HG02981 (cell line): ENCODE measurements around the gene DNASE1L2.
A peak's percentile ranks its signal among the peaks of the same experiment; 100 is the strongest.

ENCODE experiments used
- ATAC-seq: cut with Tn5 transposase; IDR thresholded peaks from one replicate; pipeline ENCODE4 v1.9.1; 2021; ENCODE audit warnings: mild to moderate bottlenecking, moderate library complexity; ENCODE audit not compliant: unreplicated experiment

Gene DNASE1L2

GRCh38 chr16:2267505-2267912 lies 31.3 kb downstream of the DNASE1L2 start:
- peak; percentile 52 for ATAC-seq

- peak; percentile 77 for ATAC-seq
Observed at GRCh38 chr16:2267913-2268666, 31.8 kb downstream of the DNASE1L2 start, which contains the start of gene RNPS1. Gene RNPS1, minus strand, starts transcription at chr16:2268126. Its CDS starts 3,483 bp downstream, at chr16:2264643.

DNA sequence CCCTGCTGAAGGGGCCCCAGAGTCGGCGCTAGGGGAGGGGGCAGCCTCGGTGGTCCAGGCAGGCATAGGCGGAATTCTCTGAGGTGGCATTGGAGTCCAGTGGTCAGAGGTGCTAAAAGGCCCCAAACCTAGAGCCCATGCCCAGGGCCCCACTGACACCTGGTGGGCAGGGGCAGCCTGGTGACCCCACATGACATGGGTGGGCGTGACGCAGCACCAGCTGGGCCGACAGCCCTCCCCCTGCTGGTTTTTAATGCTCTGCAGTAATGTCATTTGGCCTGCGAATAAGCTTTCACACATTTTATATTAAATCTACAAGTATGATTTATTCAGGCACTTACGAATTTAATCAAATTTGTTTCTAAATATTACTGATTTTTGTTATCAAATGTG lies 33.8 kb downstream of the DNASE1L2 start:
- no peak for ATAC-seq

GRCh38 chr16:2270588-2271470 lies 34.6 kb downstream of the DNASE1L2 start:
- no peak for ATAC-seq

GRCh38 chr16:2271848-2272461 lies 35.7 kb downstream of the DNASE1L2 start:
- no peak for ATAC-seq

DNA sequence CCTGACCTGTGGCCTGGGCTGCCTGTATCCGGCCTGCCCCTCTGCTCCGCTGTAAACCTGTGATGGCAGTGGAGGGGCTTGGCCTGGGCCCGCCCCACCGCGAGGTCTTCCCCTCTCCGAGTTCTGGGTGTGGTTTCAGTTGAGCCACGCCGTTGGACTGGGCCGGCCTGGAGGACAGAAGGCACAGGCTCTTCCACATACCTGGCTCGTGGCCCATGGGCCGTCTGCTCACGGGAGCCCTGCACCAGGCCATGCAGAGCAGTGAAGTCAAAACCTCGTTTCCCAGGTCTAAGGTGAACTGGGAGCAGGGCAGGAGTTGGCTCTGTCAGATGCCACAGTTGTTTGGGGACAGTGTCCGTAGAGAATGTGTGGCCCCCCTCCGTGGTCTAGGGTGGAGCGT lies 37.2 kb downstream of the DNASE1L2 start:
- no peak for ATAC-seq

GRCh38 chr16:2273931-2274330 lies 37.7 kb downstream of the DNASE1L2 start:
- ATAC-seq = no peak

DNA sequence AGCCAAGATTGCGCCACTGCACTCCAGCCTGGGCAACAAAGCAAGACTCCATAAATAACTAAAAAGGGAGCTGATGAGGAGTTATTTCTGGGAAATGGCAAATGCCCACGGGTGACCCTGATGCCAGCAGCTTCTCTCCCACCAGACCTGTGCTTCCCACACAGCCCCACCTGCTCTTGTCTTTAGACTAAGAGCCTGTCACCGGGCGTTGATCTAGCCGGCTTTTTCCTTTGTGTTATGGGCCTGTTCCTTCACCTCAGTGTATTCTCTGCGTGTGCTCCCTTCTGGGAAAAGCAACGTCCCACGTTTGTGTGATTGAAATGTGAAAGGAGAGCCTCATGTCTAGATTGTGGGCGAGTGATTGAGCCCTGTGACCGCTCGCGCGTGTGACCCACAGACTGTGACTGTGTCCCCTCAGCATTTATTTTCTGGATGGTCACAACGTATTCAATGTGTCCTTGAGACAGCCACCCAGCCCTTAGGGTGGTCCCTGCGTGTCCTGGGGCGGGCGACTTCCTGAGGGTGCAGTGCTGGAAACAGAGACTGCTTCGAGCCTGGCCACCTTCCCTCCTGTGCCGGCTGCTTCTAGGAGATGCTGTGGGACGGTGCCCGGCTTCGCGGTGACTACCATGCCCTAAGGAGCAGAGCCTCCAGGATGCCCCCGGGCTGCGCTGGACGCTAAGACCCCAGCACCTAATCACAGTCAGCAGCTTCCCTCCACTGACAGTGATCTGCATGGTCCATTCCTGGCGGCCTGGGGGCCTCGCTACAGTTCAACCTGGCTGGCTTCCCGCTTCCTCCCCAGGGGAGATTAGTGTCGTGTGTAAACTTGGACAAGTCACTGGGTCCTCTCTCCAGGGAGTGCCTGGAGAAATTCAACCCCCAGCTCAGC lies 39.5 kb downstream of the DNASE1L2 start:
- no peak for ATAC-seq

DNA sequence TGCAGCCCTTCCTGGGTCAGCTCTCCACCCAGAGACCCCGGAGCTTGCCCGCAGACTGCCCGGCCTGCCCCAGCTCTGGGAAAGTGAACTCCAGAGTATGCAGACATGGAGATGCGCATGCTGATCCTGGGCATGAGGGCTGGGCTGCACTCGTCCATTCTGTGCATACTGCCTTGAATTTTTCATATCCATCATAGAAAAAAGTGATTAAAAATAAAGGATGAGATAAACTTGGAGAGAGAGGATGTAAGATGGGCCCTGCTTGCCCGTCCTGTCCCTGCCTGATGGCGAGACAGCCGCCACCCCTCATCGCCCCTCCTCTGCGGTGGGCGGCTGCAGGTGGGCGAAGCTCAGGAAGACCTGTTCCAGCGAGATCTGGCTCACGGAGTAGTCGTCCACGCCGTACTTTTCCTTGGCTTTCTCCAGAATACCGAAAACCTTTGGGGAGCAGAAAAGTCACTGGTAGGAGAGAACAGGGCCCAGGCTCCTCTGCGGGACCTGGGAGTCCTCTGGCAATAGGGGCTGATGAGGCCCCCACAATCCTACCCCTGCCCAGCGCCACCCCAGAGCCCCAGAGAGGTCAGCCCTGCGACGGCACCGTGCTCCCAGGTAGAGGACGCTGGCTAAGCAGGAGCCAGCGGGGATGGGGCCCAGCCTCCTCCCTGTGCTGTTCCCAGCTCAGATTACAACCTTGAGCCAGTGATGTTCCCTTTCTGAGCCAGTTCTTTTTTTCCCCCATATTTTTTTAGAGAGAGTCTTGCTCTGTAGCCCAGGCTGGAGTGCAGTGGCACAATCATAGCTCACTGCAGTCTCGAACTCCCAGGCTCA lies 40.3 kb downstream of the DNASE1L2 start:
- no peak for ATAC-seq

DNA sequence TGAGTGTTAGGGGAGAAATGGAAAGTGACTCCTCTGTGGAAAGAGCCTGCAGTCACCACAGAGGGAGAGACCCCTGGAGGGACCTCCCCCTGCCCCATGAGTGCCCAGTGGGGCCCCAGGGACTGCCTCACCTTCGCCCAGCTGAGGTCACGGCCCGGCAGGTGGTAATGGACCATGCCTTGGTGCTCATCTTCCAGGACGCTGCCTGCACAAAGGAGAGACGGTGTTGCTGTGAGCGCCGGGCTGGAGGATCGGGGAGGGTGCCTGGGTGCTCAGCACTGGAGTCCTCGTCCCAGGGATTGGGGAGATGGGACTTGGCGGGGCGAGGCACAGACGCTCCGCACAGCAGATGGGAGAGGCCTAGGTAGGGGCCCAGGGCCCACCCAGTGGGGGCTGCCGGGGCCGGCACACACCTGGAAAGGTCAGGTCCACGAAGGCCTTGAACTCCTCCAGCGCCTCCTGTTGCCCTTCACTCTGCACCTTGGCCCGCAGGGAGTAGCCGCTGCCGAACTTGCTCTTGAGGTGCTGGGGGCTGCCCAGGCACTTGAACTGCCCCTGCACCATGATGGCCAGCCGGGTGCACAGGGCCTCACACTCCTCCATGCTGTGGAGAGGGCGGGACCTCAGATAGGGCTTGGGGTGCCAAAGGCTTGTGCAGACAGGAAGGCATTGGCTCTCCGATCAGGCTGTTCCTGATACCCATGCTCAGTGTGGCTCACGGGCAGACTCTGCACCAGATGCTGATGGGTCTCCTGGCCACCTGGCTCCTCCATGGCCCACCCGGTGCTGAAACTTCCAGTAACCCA lies 41.4 kb downstream of the DNASE1L2 start:
- ATAC-seq = no peak

GRCh38 chr16:2278272-2278608 lies 42.0 kb downstream of the DNASE1L2 start:
- no peak for ATAC-seq

DNA sequence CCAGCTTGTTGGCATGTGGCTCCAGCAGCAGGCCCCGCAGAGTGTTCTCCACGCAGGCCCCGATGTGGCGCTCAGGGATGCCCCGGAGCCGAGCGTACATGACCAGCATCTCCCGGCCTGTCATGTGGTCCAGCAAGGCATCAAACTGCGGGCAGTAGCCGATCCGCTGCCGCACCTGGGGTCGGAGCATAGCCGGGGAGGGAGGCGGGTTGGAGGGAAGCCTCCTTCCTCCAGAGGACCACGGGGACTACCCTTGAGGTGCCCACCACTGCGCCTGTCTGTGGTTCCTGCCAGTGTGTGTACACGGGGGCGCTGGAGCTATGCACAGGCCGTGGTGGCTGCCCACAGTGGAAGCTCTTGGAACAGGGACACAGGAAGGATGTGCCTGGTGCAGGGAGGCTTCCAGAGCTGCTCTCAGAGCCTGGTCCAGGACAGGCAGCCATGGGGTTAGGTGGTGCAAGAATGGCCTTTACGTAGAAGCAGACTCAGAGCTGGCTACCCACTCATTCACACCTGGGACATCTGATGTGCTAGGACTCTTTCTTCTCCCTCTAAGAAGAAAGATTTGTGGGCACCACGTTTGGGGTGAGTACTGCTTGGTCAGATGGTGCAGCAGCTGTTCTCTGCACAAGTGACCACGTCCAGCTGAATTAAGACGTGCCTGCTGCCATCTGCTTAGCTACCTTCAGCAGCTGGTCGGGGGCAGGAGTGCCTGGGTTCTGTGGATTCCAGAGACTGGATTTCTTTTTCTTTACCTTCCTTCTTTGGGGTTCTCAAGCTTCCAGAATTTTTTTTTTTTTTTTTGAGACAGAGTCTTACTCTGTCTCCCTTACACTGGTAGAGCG lies 42.9 kb downstream of the DNASE1L2 start:
- ATAC-seq = no peak

GRCh38 chr16:2280461-2280860 lies 44.2 kb downstream of the DNASE1L2 start:
- no peak for ATAC-seq

DNA sequence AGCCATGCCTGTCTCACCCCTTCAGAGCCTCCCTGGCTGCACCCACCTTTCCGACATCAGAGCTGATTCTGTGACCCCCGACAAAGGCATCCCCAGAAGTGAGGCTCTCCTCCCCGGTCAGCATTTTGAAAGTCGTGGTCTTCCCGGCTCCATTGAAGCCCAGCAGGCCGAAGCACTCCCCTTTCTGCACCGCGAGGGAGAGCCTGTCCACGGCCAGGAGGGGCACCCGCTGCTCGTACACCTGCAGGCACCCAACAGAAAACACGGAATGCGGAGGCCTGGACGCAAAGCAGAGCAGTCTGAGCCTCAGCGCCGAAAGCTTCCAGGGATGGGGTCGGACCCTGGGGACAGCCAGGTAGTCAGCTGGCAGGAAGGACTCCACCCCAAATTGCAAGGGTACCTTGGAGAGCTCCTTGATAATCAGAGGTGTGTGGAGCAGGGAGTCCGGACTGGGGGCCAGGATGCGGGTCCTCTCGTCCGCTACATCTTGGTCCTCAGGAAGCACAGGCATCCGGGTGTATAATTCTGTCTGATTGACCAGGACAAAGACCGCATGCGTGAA lies 44.8 kb downstream of the DNASE1L2 start:
- ATAC-seq = no peak

- no peak for ATAC-seq
Observed at GRCh38 chr16:2282262-2282661, 46.0 kb downstream of the DNASE1L2 start.

GRCh38 chr16:2282866-2283555 lies 46.8 kb downstream of the DNASE1L2 start:
- no peak for ATAC-seq
